Epithelial cell of esophagus (primary cell): Measurements from ENCODE around the gene PRDM16.

Experiments
- DNase-seq: peaks from one replicate; pipeline ENCODE4 v3.0.0; 2010; ENCODE audit warnings: low read depth
- H3K4me3 ChIP-seq: 2 replicates; pipeline ENCODE4 v1.5.1; 2011; ENCODE audit warnings: mild to moderate bottlenecking, low read length, control low read depth
- CTCF ChIP-seq: IDR thresholded peaks from 2 replicates; pipeline ENCODE4 v1.5.1; 2011; ENCODE audit warnings: low read depth, mild to moderate bottlenecking, low read length, control low read depth, inconsistent platforms; ENCODE audit not compliant: insufficient read depth; ENCODE audit errors: missing control alignments

Gene PRDM16

GRCh38 chr1:3077561-3077960 is 8.6 kb downstream of the PRDM16 start:
- H3K4me3 ChIP-seq, result no peak overlapping the region
- no peak for DNase-seq
- TF ChIP-seq CTCF, result no peak

- DNase-seq, result no peak
- H3K4me3 ChIP-seq, result no peak overlapping the region
- TF ChIP-seq CTCF, result no peak
These were observed 9.4 kb downstream of the PRDM16 start for GRCh38 chr1:3078430-3078861.

- no peak for DNase-seq
- H3K4me3 ChIP-seq, result no peak overlapping the region
- TF ChIP-seq CTCF, result no peak
These were observed 9.9 kb downstream of the PRDM16 start for GRCh38 chr1:3078871-3079270.

- H3K4me3 ChIP-seq, result no peak overlapping the region
- TF ChIP-seq CTCF, result no peak
- DNase-seq, result no peak
These were observed 10.5 kb downstream of the PRDM16 start for GRCh38 chr1:3079381-3080052.

GRCh38 chr1:3080053-3080955 is 11.3 kb downstream of the PRDM16 start:
- no peak overlapping the region for H3K4me3 ChIP-seq
- TF ChIP-seq CTCF, result no peak
- DNase-seq, result no peak

GRCh38 chr1:3081171-3081683 is 12.2 kb downstream of the PRDM16 start:
- TF ChIP-seq CTCF, result no peak
- DNase-seq, result no peak
- H3K4me3 ChIP-seq, result no peak overlapping the region
